ENCODE measurements around the gene NT5C2.

DNA sequence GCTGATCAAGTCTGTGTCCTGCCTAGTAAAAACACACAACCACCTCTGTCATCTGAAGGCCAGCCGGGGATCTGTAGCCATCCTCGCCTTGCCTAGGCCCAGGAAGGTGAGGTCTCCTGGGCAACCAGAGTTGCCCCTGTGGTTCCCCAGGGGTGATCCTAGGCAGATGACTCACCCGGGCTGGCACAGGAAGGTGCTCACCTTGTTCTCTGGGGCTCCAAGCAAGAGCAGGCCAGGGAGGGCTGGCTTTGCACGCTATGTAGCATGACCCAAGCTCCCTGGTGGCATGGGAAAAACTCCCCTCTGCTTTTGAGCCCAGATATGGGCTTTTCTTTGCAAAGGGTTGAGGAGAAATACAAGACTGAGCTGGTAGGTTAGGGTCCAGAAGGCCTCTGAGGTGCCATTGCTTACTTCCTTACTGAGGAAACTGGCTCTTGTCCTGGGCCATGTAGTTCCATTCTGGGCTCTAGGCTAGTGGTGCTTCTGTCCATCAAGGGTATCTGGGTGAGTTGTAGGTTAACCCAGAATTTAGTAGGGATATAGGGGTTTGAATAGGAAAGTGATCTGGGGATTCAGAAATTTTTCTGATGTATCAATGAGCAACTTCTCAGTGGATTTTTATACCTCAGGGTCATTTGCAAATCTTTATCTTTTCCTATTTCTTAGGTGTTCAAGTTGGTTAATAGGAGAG, 112.0 kb downstream of the NT5C2 start:
- TF ChIP-seq CTCF (IDR thresholded peaks at IDR 0.05; ENCODE audit: insufficient read depth, low read depth, low read length) (no peak), EZH2 (IDR thresholded peaks at IDR 0.05; ENCODE audit: insufficient read depth, low read length) (no peak)
